HL-60 (cell line): ENCODE data around the gene IMPDH1.

Experiments
- GABPA ChIP-seq: IDR thresholded peaks from 2 replicates; pipeline ENCODE4 v1.6.1; 2012; ENCODE audit warnings: low read depth
- POLR2AphosphoS5 ChIP-seq: IDR thresholded peaks from 2 replicates; pipeline ENCODE4 v1.6.1; 2012; ENCODE audit warnings: low read depth
- SPI1 ChIP-seq: IDR thresholded peaks from 2 replicates; pipeline ENCODE4 v1.6.1; 2012; ENCODE audit warnings: low read depth, mild to moderate bottlenecking, borderline replicate concordance
- TF ChIP-seq, protein P1 (sequence below): IDR thresholded peaks from one replicate; pipeline ENCODE4 v1.5.1; 2011; ENCODE audit warnings: low read length, control low read depth, inconsistent platforms; ENCODE audit not compliant: insufficient read depth
- TF ChIP-seq, protein P2 (sequence below): IDR thresholded peaks from 2 replicates; pipeline ENCODE4 v1.6.1; 2012; ENCODE audit warnings: low read depth; ENCODE audit not compliant: insufficient replicate concordance

DNA sequence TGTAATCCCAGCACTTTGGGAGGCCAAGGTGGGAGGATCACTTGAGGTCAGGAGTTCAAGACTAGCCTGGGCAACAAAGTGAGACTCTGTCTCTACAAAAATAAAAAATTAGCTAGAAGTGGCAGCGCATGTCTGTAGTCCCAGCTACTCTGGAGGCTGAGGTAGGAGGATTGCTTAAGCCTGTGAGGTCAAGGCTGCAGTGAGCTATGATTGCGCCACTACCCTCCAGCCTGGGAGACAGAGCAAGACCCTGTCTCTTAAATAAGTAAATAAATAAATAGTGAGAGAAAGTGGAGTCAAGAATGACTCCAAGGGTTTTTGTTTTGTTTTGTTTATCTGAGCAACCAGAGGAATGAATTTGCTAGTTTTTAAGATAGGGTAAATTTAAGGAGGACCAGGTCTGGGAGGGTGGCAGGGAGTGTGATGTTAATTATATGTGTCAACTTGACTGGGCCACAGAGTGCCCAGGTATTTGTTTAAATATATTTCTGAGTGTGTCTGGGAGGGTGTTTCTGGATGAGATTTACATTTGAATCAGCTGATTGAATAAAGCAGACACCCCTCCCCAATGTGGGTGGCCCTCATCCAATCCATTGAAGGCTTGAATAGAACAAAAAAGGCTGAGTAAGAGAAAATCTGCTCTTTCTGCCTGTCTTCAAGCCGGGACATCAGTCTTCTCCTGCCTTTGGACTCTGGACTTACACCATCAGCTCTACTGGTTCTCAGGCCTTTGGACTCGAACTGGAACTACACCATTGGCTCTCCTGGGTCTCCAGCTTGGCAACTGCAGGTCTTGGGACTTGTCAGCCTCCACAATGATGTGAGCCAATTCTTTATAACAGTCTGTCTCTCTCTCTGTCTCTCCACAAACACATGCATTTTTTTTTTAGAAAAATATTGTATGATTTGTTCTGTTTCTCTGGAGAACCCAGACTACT is 23.5 kb downstream of the IMPDH1 start:
- TF ChIP-seq POLR2AphosphoS5 = no peak
- TF ChIP-seq, protein P1, sequence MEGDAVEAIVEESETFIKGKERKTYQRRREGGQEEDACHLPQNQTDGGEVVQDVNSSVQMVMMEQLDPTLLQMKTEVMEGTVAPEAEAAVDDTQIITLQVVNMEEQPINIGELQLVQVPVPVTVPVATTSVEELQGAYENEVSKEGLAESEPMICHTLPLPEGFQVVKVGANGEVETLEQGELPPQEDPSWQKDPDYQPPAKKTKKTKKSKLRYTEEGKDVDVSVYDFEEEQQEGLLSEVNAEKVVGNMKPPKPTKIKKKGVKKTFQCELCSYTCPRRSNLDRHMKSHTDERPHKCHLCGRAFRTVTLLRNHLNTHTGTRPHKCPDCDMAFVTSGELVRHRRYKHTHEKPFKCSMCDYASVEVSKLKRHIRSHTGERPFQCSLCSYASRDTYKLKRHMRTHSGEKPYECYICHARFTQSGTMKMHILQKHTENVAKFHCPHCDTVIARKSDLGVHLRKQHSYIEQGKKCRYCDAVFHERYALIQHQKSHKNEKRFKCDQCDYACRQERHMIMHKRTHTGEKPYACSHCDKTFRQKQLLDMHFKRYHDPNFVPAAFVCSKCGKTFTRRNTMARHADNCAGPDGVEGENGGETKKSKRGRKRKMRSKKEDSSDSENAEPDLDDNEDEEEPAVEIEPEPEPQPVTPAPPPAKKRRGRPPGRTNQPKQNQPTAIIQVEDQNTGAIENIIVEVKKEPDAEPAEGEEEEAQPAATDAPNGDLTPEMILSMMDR = no peak
- TF ChIP-seq, protein P2, sequence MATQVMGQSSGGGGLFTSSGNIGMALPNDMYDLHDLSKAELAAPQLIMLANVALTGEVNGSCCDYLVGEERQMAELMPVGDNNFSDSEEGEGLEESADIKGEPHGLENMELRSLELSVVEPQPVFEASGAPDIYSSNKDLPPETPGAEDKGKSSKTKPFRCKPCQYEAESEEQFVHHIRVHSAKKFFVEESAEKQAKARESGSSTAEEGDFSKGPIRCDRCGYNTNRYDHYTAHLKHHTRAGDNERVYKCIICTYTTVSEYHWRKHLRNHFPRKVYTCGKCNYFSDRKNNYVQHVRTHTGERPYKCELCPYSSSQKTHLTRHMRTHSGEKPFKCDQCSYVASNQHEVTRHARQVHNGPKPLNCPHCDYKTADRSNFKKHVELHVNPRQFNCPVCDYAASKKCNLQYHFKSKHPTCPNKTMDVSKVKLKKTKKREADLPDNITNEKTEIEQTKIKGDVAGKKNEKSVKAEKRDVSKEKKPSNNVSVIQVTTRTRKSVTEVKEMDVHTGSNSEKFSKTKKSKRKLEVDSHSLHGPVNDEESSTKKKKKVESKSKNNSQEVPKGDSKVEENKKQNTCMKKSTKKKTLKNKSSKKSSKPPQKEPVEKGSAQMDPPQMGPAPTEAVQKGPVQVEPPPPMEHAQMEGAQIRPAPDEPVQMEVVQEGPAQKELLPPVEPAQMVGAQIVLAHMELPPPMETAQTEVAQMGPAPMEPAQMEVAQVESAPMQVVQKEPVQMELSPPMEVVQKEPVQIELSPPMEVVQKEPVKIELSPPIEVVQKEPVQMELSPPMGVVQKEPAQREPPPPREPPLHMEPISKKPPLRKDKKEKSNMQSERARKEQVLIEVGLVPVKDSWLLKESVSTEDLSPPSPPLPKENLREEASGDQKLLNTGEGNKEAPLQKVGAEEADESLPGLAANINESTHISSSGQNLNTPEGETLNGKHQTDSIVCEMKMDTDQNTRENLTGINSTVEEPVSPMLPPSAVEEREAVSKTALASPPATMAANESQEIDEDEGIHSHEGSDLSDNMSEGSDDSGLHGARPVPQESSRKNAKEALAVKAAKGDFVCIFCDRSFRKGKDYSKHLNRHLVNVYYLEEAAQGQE = no peak
- TF ChIP-seq GABPA = no peak
- TF ChIP-seq SPI1 = no peak
